H9 (cell line): ENCODE results near the gene IPPK. TPM values are rescaled to one million over a fixed set of nuclear protein-coding genes. Genes with fewer than 3 reads are reported as not detected.

Source experiments
- DNase-seq: peaks from one replicate; pipeline ENCODE4 v3.0.0-alpha.2; 2017
- H2AFZ ChIP-seq: one replicate; pipeline ENCODE4 v1.6.1; 2013; ENCODE audit warnings: mild to moderate bottlenecking, low read length, control low read depth, moderate library complexity
- H2AK5ac ChIP-seq: 2 replicates; pipeline ENCODE4 v1.6.1; 2013; ENCODE audit warnings: low read length, control low read depth, mixed read lengths; ENCODE audit not compliant: insufficient read length
- H2BK120ac ChIP-seq: one replicate; pipeline ENCODE4 v1.6.1; 2013; ENCODE audit warnings: low read depth, mild to moderate bottlenecking, low read length, control low read depth, inconsistent platforms; ENCODE audit not compliant: poor library complexity, severe bottlenecking
- H2BK12ac ChIP-seq: 2 replicates; pipeline ENCODE4 v1.6.1; 2013; ENCODE audit warnings: low read length, control low read depth, mixed read lengths, low read depth; ENCODE audit not compliant: insufficient read length
- H2BK15ac ChIP-seq: 2 replicates; pipeline ENCODE4 v1.6.1; 2013; ENCODE audit warnings: low read depth, low read length, control low read depth
- H2BK20ac ChIP-seq: one replicate; pipeline ENCODE4 v1.6.1; 2013; ENCODE audit warnings: low read depth, mild to moderate bottlenecking, low read length, control low read depth, inconsistent platforms; ENCODE audit not compliant: poor library complexity, severe bottlenecking
- H2BK5ac ChIP-seq: 2 replicates; pipeline ENCODE4 v1.6.1; 2013; ENCODE audit warnings: low read length, control low read depth, mixed read lengths; ENCODE audit not compliant: insufficient read length
- H3K14ac ChIP-seq: 2 replicates; pipeline ENCODE4 v1.6.1; 2013; ENCODE audit warnings: low read length, control low read depth; ENCODE audit not compliant: insufficient read depth
- H3K18ac ChIP-seq: 2 replicates; pipeline ENCODE4 v1.6.1; 2013; ENCODE audit warnings: low read depth, mild to moderate bottlenecking, mixed read lengths, low read length, control low read depth; ENCODE audit not compliant: insufficient read length
- H3K23ac ChIP-seq: 2 replicates; pipeline ENCODE4 v1.6.1; 2013; ENCODE audit warnings: low read length, control low read depth, mixed read lengths, low read depth; ENCODE audit not compliant: insufficient read length
- H3K23me2 ChIP-seq: 2 replicates; pipeline ENCODE4 v1.6.1; 2013; ENCODE audit warnings: low read depth, mild to moderate bottlenecking, mixed read lengths, low read length, control low read depth; ENCODE audit not compliant: insufficient read length, poor library complexity, severe bottlenecking
- H3K27ac ChIP-seq: 2 replicates; pipeline ENCODE4 v1.5.1; 2013; ENCODE audit warnings: low read length, control low read depth, mixed read lengths, low read depth; ENCODE audit not compliant: insufficient read length
- H3K27me3 ChIP-seq: 2 replicates; pipeline ENCODE4 v1.6.1; 2013; ENCODE audit warnings: low read length, control low read depth, inconsistent platforms; ENCODE audit not compliant: insufficient read depth
- H3K4ac ChIP-seq: 2 replicates; pipeline ENCODE4 v1.6.1; 2013; ENCODE audit warnings: low read depth, mild to moderate bottlenecking, control low read depth, inconsistent platforms, low read length, moderate library complexity
- H3K4me1 ChIP-seq: 2 replicates; pipeline ENCODE4 v1.6.1; 2013; ENCODE audit warnings: low read length, control low read depth, inconsistent platforms; ENCODE audit not compliant: insufficient read depth
- H3K4me2 ChIP-seq: 2 replicates; pipeline ENCODE4 v1.6.1; 2013; ENCODE audit warnings: low read length, control low read depth, mixed read lengths; ENCODE audit not compliant: insufficient read length, insufficient read depth
- H3K56ac ChIP-seq: 2 replicates; pipeline ENCODE4 v1.6.1; 2013; ENCODE audit warnings: low read depth, mild to moderate bottlenecking, mixed read lengths, low read length, control low read depth; ENCODE audit not compliant: insufficient read length
- H3K79me1 ChIP-seq: 2 replicates; pipeline ENCODE4 v1.6.1; 2013; ENCODE audit warnings: low read depth, mild to moderate bottlenecking, moderate library complexity, low read length, control low read depth, inconsistent platforms; ENCODE audit not compliant: insufficient read depth, poor library complexity, severe bottlenecking
- H3K79me2 ChIP-seq: 2 replicates; pipeline ENCODE4 v1.6.1; 2013; ENCODE audit warnings: low read length, control low read depth, inconsistent platforms; ENCODE audit not compliant: insufficient read depth
- H3K9ac ChIP-seq: 2 replicates; pipeline ENCODE4 v1.6.1; 2013; ENCODE audit warnings: low read length, control low read depth, mixed read lengths; ENCODE audit not compliant: insufficient read length; ENCODE audit errors: extremely low read depth
- H3K9me3 ChIP-seq: one replicate; pipeline ENCODE4 v1.6.1; 2013; ENCODE audit warnings: low read depth, low read length, inconsistent platforms; ENCODE audit not compliant: control insufficient read depth
- H3T11ph ChIP-seq: one replicate; pipeline ENCODE4 v1.6.1; 2013; ENCODE audit warnings: mild to moderate bottlenecking, low read length, control low read depth, inconsistent platforms
- H4K20me1 ChIP-seq: one replicate; pipeline ENCODE4 v1.6.1; 2013; ENCODE audit not compliant: control insufficient read depth, insufficient read length, insufficient read depth
- H4K5ac ChIP-seq: 2 replicates; pipeline ENCODE4 v1.6.1; 2013; ENCODE audit warnings: low read depth, mild to moderate bottlenecking, mixed read lengths, low read length, control low read depth; ENCODE audit not compliant: insufficient read length
- H4K8ac ChIP-seq: replicated peaks from 2 replicates; pipeline ENCODE4 v1.6.1; 2013; ENCODE audit warnings: low read length, control low read depth, mixed read lengths, low read depth; ENCODE audit not compliant: insufficient read length
- H4K91ac ChIP-seq: 2 replicates; pipeline ENCODE4 v1.6.1; 2013; ENCODE audit warnings: low read depth, mild to moderate bottlenecking, moderate library complexity, mixed read lengths, low read length, control low read depth; ENCODE audit not compliant: insufficient read length
- H3K27ac Mint-ChIP-seq, 3 experiments: 2 replicates in 2 of 3; 3 replicates in 1 of 3; pipeline ENCODE4 v1.8.0; 2020 to 2021; ENCODE audit warnings: mixed read lengths in 3 of 3, mild to moderate bottlenecking in 1 of 3, moderate library complexity in 1 of 3
- H3K27me3 Mint-ChIP-seq: 2 replicates; pipeline ENCODE4 v1.8.0; 2021; ENCODE audit warnings: low read depth, mild to moderate bottlenecking, moderate library complexity, mixed read lengths
- H3K36me3 Mint-ChIP-seq, 3 experiments: 2 replicates in 2 of 3; 3 replicates in 1 of 3; pipeline ENCODE4 v1.8.0; 2020 to 2021; ENCODE audit warnings: low read depth in 3 of 3, mixed read lengths in 3 of 3; ENCODE audit not compliant: insufficient read depth in 1 of 3
- H3K4me1 Mint-ChIP-seq, 2 experiments: 2 replicates each; pipeline ENCODE4 v1.8.0; 2020; ENCODE audit warnings: mixed read lengths in 2 of 2
- H3K4me3 Mint-ChIP-seq, 2 experiments: 2 replicates in 1 of 2; 3 replicates in 1 of 2; pipeline ENCODE4 v1.8.0; 2020 to 2021; ENCODE audit warnings: mild to moderate bottlenecking in 2 of 2, mixed read lengths in 2 of 2, moderate library complexity in 1 of 2
- H3K9me3 Mint-ChIP-seq, 2 experiments: 2 replicates in 1 of 2; 3 replicates in 1 of 2; pipeline ENCODE4 v1.8.0; 2020; ENCODE audit warnings: mild to moderate bottlenecking in 2 of 2, mixed read lengths in 2 of 2, moderate library complexity in 1 of 2
- CTCF ChIP-seq: fragments of 200-600 bp; sonication (generic); conservative IDR thresholded peaks from 3 replicates; pipeline ENCODE4 v1.8.0; 2021; ENCODE audit warnings: antibody characterized with exemption, mild to moderate bottlenecking
- WGBS: extraction: QIAGEN DNeasy Blood & Tissue Kit; methylation state at CpG from one replicate; pipeline ENCODE4 v1.1.7; 2013; ENCODE audit warnings: missing lambda C conversion rate, low lambda C conversion rate, mixed read lengths; ENCODE audit not compliant: insufficient read length; ENCODE audit errors: extremely low coverage; 5-methylcytosine and 5-hydroxymethylcytosine counted together
- total RNA-seq: library from RNA; stranded (reverse); gene quantifications from 2 replicates; pipeline ENCODE4 v1.2.1, GENCODE V29; 2021

The IPPK gene
- total RNA-seq, 1 experiment from 2014 or later = 10.7 TPM

DNA sequence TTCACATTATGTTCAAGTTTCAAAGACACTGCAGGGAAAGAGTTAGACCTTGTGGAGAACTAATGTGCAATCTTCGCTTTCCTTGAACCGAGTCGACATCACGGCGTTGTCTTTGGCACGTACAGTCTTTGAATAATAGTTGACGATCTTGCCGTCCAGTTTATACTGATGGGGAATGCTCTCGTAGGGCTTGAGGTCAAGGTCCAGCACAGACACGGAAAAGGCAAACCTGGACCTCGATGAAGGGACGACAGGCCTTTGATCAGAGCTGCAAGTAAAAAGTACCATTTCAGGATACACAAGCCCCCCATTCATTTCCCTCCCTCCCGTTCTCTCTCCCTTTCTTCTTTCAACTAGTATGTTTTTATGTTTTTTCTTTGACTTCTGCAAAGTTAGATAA, 54.1 kb downstream of the IPPK start:
- H3K27me3 ChIP-seq = no peaks in the 10 kb centered on the region
- H3K79me1 ChIP-seq = no peaks in the 10 kb centered on the region
- no peak overlapping the region for H3K9ac ChIP-seq
- H4K5ac ChIP-seq = no peak overlapping the region
- H2BK120ac ChIP-seq = no peak overlapping the region
- H3K4me2 ChIP-seq = no peak overlapping the region
- TF ChIP-seq CTCF = no peak
- no peak overlapping the region for H3K23ac ChIP-seq
- H3K27ac Mint-ChIP-seq = no peak overlapping the region; a peak in 1 of 7 replicates
- no peak overlapping the region for H3K18ac ChIP-seq
- no peak overlapping the region for H2BK15ac ChIP-seq
- H3K79me2 ChIP-seq = no peaks in the 10 kb centered on the region
- H3K27me3 Mint-ChIP-seq = no peaks in the 10 kb centered on the region
- H4K8ac ChIP-seq = no peak overlapping the region
- H3K4ac ChIP-seq = no peak overlapping the region
- no peak overlapping the region for H3T11ph ChIP-seq
- no peaks in the 10 kb centered on the region for H3K23me2 ChIP-seq
- H2BK12ac ChIP-seq = no peak overlapping the region
- H3K4me3 Mint-ChIP-seq = no peak overlapping the region
- no peaks in the 10 kb centered on the region for H3K4me1 Mint-ChIP-seq
- no peak overlapping the region for H2BK5ac ChIP-seq
- H2AFZ ChIP-seq = no peak overlapping the region
- no CpG with 5 or more reads among the region's 13 CpGs for WGBS
- H4K91ac ChIP-seq = no peak overlapping the region
- H2AK5ac ChIP-seq = no peak overlapping the region
- H3K9me3 Mint-ChIP-seq = no peaks in the 10 kb centered on the region
- H3K9me3 ChIP-seq = no peaks in the 10 kb centered on the region
- peak; percentile 11 for DNase-seq
- no peaks in the 10 kb centered on the region for H3K4me1 ChIP-seq
- H3K14ac ChIP-seq = no peak overlapping the region
- H3K27ac ChIP-seq = no peak overlapping the region
- no peak overlapping the region for H3K56ac ChIP-seq
- no peak overlapping the region for H2BK20ac ChIP-seq
- H4K20me1 ChIP-seq = no peaks in the 10 kb centered on the region
- H3K36me3 Mint-ChIP-seq = peaks cover 5 to 64% (median 20%) of the 10 kb centered on the region in 3 experiments
